NCI-H2081 (cell line): ENCODE measurements around the gene ADORA2A.
A peak's percentile ranks its signal among the peaks of the same experiment; 100 is the strongest.

ENCODE experiments used
- DNase-seq, 2 experiments: peaks; one replicate each; lab custom pipeline; 2025; lab: John Stamatoyannopoulos, UW

Gene ADORA2A

DNA sequence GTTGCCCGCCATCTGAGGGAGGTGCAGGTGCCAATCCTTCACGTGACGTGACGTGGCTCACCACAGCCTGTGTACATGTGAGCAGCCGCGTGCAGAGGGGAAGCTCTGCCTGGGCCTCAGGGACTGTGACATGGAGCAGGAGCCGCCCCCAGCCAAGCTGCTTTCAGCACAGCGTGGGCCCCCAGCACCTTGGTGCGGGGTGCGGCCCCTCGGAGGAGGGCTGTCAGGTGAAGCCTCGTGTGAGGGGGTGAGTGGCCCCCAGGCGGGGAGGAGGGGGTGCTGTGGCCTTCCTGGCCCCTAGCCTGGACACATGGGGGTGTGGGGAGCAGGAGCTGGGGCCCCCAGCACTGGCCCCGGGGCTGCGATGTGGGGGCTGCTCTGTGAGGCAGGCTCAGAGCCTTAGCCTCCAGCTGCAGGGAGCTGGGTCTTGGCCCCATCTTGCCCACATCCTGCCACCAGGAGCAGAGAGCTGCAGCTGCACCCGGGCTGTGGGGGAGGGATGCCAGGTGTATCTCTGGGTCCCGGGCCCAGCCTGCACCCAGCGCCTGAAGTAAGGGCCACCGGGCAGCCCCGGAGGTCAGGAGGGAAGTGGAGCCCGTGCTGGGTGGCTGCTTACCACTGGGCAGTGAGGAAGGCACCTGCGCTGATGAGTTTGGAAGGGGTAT, at the start of gene ADORA2A:
ADORA2A (plus strand) TSS at position 100 of the 665 bp plus-strand sequence. CDS start 5,806 bp downstream, outside the sequence.
- no peak for DNase-seq

DNA sequence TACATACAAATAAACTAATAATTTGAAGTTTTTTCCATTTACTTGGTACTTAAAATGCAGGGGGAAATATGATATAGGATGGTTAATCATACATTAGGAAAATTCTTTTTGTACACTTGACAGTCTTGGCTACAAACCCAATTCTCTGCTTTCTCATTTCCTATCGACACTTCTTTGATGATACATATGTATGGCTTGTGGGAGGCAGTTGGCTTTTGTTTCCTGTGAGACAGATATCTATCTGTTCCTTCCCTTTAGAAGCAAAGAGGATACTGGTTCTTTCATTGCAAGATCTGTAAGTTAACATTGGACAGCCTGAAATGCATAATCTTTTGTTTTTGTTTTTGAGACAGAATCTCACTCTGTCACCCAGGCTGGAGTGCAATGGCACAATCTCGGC, 47.9 kb upstream of the ADORA2A start:
- no peak for DNase-seq

GRCh38 chr22:24380220-24380904, 47.0 kb upstream of the ADORA2A start:
- peak in 1 of 2 experiments; percentile 12 for DNase-seq

GRCh38 chr22:24380905-24381230, 46.5 kb upstream of the ADORA2A start:
- DNase-seq = no peak

GRCh38 chr22:24383061-24383460, 44.3 kb upstream of the ADORA2A start:
- DNase-seq = no peak

DNA sequence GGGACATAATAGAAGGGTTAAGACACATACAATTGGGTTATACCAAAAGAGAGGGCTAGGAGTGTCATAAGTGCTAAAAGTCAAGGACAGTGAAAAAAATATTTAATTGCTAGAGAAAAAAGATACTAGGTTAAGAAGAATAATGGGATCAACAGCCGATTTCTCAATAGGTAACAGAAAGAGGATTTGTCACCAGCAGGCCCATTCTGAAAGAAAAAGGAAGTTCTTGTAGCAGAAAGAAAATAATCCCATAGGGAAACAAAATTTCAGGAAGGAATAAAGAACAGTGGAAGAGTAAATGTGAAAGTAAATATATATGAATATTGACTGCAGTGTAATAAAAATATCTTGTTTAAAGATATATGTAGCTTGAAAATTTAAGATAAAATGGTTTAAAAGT, 43.3 kb upstream of the ADORA2A start:
- no peak for DNase-seq

- no peak for DNase-seq
Measured at GRCh38 chr22:24386937-24387471, 40.4 kb upstream of the ADORA2A start.

- no peak for DNase-seq
Measured at GRCh38 chr22:24389680-24390079, 37.7 kb upstream of the ADORA2A start.

- DNase-seq = no peak
Measured at GRCh38 chr22:24390156-24390555, 37.2 kb upstream of the ADORA2A start.

DNA sequence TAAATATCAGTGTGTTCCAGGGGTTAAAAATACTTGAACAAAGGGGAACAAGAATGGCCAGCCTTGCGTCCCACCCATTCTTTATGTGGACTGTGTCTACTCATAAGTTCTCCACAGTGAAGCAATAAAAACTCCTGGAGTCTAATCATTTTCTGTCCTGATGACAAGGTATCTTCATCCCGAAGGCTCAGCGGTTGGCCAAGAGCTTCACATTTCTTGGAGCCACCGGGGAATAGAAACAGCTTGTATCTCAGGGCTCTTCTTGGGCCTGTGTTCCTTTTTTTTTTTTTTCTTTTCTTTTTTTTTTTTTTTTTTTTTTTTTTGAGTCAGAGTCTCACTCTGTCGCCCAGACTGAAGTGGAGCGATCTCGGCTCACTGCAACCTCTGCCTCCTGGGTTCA, 36.8 kb upstream of the ADORA2A start:
- no peak for DNase-seq

GRCh38 chr22:24391836-24392217, 35.6 kb upstream of the ADORA2A start:
- DNase-seq = no peak

GRCh38 chr22:24392218-24392931, 35.0 kb upstream of the ADORA2A start:
- DNase-seq = no peak

DNA sequence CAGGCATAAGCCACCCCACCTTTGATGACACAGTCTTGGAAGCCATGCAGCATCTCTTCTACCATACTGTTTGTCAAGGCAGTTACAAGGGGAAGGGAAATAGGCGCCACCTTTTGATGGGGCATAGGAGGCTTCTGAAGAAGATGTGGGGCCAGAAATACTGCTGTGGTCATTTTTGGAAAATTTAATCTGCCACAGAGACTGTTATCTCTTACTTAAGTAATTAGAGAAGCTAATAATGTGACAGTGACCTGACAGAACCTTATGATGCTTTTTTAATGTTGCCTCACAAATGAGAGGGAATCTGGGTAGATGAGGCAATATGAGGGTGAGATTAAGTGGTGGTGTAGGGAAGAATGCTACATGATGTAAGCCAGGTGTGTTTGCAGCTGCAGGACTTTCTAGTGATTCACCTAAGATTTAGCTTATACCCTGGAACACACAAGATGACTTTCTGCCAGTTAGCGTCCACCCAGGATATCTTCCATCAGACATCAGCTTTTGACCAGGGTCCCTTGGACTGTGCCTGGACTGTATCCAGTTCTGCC, 34.3 kb upstream of the ADORA2A start:
- DNase-seq = no peak

- DNase-seq = no peak
Measured at GRCh38 chr22:24393848-24394247, 33.6 kb upstream of the ADORA2A start.

DNA sequence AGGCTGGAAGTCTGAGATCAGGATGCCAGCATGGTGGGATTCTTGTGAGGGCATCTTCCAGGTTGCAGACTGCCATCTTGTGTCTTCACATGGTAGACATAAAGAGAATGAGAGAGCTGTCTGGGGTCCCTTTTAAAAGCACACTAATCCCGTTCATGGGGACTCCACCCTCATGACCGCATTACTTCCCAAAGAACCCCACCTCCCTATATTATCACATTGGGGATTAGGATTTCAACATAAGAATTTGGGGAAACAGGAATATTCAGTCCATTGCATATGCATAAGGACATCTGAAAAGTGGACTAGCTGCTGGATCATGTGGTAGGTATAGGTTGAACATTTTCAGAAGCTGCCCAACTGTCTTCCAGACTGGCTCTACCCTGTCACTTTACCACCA, 33.1 kb upstream of the ADORA2A start:
- DNase-seq = no peak

GRCh38 chr22:24398409-24398808, 29.0 kb upstream of the ADORA2A start:
- DNase-seq = no peak

DNA sequence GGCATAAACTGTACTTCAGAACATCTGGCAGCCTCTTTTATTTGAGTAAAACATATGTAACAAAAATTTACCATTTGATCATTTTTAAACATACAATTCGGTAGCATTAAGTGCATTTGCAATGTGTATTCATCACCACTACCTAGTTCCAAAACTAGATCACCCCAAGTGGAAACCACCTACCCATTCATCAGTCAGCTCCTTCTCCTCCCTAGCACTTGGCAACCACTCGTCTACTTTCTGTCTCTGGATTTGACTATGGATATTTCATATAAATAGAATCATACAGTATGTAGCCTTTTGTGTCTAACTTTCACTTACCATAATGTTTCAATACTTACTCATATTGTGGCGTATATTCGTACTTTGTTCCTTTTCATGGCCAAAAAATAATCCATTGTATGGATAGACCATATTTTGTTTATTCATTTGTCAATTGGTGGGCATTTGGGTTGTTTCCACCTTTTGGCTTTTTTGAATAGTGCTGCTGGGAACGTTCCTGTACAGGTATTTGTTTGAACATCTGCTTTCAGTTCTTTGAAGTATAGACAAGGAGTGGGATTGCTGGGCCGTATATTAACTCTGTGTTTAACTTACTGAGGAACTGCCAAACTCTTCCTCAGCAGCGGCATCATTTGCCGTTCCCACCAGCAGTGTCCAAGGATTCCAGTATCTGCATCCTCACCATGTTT, 27.2 kb upstream of the ADORA2A start:
- no peak for DNase-seq

DNA sequence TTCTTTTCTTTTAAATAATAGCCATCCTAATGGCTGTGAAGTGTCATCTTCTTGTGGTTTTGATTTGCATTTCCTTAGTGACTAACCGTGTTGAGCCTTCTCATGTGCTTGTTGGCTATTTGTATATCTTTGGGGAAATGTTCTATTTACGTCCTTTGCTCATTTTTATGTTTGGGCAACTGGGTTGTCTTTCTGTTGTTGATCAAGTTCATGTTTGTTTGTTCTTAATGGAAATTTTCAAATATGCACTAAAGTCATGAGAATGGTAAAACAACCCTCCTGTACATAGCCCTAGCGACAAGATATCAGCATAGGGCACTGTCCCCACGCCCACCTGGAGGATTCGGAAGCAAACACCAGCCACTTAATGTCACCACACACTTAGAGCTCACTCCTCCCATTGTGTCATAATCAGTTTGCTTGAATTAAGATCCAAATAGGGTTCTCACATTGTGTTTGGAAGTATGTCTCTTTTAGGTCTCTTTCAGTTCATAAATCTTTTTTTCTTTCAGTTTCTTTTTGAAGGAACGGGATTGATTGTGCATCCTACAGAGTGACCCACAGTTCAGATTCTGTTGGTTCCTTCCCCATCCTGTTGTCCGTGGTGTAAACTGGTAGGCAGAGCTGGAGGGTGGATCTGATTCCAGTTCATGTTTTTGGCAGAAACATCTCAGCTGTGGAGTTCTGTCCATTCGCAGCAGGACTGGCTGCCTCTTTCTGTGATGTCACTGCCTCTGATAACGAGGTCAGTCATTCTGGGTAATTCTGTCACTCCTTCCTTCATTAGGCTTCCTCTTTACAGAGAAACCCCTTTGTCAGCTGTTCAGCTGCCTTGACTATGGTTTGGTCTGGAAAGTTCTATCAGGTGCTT, 26.4 kb upstream of the ADORA2A start:
- no peak for DNase-seq

DNA sequence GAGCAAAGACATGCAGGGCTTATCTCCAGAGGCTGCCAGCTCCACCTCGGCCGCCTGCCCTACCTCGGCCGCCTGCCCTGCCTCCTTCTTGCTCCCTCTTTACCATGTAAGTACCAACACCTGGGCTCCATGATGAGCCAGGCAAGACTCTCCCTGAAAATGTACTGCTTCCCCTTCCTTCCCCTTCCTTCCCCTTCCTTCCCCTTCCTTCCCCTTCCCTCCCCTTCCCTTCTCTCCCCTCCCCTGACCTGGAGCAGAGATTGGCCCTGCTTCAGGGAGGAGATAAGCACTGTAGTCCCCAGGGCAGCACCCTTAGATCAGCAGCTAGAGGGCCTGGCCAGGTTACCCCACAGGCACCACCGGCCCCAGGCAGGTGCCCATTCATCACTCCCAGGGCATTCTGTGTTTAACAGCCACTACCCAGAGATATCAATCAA, 25.4 kb upstream of the ADORA2A start:
- no peak for DNase-seq

- peak in 1 of 2 experiments; percentile 69 for DNase-seq
Measured at GRCh38 chr22:24402460-24403192, 24.8 kb upstream of the ADORA2A start.
